ENCODE measurements around the gene PTPN1.

GRCh38 chr20:50579511-50579910 is 69.3 kb downstream of the PTPN1 start:
- TF ChIP-seq CTCF (IDR thresholded peaks at IDR 0.05 in 2 of 3, conservative IDR thresholded peaks at IDR 0.05 in 1 of 3; ENCODE audit: control insufficient read depth in 2 of 3, extremely low read depth in 1 of 3, insufficient read depth in 1 of 3, low read depth in 3 of 3, low read length in 3 of 3) (no peak), EP300 (IDR thresholded peaks at IDR 0.05; ENCODE audit: borderline replicate concordance in 1 of 2, control insufficient read depth in 1 of 2, low read depth in 2 of 2, low read length in 2 of 2) (no peak), YY1 (IDR thresholded peaks at IDR 0.05; ENCODE audit: low read depth, low read length) (no peak), ZNF687 (IDR thresholded peaks at IDR 0.05) (no peak), KDM1A (IDR thresholded peaks at IDR 0.05; ENCODE audit: borderline replicate concordance) (no peak), MAX (IDR thresholded peaks at IDR 0.05; ENCODE audit: low read depth, low read length) (no peak), GABPA (IDR thresholded peaks at IDR 0.05; ENCODE audit: low read depth) (no peak), EZH2 (IDR thresholded peaks at IDR 0.05; ENCODE audit: borderline replicate concordance, control insufficient read depth, low read depth, low read length) (no peak), POLR2A (IDR thresholded peaks at IDR 0.05; ENCODE audit: low read depth, low read length) (no peak), ZZZ3 (IDR thresholded peaks at IDR 0.05; ENCODE audit: control insufficient read depth, insufficient read length, low read depth) (no peak), NR2C1 (IDR thresholded peaks at IDR 0.05) (no peak), ZNF217 (IDR thresholded peaks at IDR 0.05) (no peak), RELB (IDR thresholded peaks at IDR 0.05; ENCODE audit: low read depth) (no peak)

Measured in GM12878 (cell line).